ENCODE data around the gene PCDHGA9.

DNA sequence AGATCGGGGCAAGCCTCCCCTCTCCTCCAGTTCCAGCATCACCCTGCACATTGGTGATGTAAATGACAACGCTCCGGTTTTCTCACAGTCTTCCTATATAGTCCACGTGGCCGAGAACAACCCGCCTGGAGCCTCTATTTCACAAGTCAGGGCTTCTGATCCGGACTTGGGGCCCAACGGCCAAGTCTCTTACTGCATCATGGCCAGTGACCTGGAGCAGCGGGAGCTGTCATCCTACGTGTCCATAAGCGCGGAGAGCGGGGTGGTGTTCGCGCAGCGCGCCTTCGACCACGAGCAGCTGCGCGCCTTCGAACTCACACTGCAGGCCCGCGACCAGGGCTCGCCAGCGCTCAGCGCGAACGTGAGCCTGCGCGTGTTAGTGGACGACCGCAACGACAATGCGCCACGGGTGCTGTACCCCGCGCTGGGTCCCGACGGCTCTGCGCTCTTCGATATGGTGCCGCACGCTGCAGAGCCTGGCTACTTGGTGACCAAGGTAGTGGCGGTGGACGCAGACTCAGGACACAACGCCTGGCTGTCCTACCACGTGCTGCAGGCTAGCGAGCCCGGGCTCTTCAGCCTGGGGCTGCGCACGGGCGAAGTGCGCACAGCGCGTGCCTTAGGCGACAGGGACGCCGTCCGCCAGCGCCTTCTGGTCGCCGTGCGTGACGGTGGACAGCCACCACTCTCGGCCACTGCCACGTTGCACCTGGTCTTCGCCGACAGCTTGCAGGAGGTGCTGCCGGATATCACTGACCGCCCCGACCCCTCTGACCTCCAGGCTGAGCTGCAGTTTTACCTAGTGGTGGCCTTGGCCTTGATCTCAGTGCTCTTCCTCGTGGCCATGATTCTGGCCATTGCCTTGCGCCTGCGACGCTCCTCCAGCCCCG is 13.2 kb upstream of the PCDHGA9 start:
- TF ChIP-seq, protein P1, sequence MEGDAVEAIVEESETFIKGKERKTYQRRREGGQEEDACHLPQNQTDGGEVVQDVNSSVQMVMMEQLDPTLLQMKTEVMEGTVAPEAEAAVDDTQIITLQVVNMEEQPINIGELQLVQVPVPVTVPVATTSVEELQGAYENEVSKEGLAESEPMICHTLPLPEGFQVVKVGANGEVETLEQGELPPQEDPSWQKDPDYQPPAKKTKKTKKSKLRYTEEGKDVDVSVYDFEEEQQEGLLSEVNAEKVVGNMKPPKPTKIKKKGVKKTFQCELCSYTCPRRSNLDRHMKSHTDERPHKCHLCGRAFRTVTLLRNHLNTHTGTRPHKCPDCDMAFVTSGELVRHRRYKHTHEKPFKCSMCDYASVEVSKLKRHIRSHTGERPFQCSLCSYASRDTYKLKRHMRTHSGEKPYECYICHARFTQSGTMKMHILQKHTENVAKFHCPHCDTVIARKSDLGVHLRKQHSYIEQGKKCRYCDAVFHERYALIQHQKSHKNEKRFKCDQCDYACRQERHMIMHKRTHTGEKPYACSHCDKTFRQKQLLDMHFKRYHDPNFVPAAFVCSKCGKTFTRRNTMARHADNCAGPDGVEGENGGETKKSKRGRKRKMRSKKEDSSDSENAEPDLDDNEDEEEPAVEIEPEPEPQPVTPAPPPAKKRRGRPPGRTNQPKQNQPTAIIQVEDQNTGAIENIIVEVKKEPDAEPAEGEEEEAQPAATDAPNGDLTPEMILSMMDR (conservative IDR thresholded peaks at IDR 0.05): no peak
- no peak for TF ChIP-seq ZFX (IDR thresholded peaks at IDR 0.05)

Data from C4-2B (cell line).